NCI-H2107 (cell line): ENCODE measurements around the gene DAP.

Experiments used
- DNase-seq: peaks from one replicate; lab custom pipeline; 2025; lab: John Stamatoyannopoulos, UW

The DAP gene

GRCh38 chr5:10689391-10690081 lies 71.5 kb downstream of the DAP start:
- DNase-seq, result no peak

- no peak for DNase-seq
Measured at GRCh38 chr5:10688651-10689171, 72.3 kb downstream of the DAP start.

DNA sequence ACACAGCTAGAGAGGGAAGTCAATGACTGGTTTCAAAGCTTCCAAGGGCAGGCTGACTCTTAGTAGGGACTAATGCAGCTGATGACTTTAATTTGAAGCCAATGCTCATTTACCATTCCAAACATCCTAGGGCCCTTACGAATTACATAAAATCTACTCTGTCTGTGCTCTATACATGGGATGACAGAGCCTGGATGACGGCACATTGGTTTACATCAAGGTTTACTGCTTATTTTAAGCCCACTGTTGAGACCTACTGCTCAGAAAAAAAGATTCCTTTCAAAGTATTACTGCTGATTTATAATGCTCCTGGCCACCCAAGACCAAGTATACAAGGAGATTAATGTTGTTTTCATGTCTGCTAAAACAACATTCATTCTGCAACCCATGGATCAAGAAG lies 74.1 kb downstream of the DAP start:
- DNase-seq, result no peak

- no peak for DNase-seq
Measured at GRCh38 chr5:10685115-10685521, 75.9 kb downstream of the DAP start.

DNA sequence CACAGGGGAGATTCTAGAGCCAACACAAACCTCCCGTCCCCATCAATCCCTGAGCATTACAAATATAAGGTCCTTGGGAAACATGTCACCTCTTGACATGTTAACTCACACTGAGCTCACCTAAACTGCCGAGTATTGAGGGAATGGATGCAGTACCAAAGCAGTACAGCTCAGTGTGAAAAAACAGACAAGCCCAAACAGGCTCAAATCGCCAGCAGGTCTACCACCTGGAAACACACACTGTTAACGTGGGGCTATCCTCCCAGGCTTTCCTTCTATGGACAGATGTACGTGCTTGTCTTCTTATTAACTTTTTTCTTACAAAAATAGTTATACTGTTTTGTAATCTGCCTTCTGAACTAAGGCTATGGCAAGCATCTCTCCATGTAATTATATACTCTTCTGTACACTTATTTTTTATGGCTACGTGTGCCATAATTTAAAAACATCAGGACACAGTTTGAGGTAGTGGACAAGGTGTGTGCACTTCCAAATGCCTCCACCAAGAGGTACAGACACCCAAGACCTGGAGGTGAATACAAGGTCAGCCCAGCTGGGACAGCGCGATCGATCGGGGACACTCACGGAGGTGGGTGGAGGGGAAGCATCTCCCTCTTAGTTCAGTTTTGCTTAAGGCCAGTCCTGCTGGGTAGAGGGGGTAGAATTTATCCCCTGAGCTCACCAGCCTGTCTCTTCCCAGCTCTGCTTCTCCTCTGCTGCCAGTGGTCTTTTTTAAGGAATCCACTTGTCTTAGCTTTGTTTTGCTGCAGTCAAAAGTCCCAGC lies 76.5 kb downstream of the DAP start:
- no peak for DNase-seq

- DNase-seq, result no peak
Measured at GRCh38 chr5:10682801-10683525, 78.1 kb downstream of the DAP start.

GRCh38 chr5:10681731-10682679 lies 79.0 kb downstream of the DAP start:
- DNase-seq, result no peak

DNA sequence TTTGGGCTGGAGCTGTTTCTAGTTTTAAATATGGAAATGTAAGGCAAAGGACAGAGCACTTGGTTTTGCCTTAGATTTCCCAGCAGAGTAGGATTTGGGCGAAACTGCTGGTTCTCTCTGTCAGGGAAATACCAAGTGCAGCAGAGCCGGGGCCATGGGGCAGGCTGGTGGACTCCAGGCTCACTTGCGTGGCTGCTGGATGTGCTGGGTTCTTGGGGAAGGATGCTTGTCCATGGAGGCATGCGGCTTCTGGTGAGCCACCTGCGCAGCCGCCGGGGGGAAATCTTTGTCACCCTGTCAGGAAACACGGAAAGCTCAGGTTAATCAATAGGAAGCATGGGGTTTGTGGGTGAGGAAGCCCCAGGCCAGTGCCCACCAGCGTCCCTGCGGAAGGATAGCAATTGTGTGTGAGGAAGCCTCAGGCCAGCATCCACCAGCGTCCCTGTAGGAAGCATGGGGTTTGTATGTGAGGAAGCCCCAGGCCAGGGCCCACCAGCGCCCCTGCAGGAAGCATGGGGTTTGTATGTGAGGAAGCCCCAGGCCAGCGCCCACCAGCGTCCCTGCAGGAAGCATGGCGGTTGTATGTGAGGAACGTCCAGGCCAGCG lies 80.1 kb downstream of the DAP start:
- DNase-seq, result no peak

DNA sequence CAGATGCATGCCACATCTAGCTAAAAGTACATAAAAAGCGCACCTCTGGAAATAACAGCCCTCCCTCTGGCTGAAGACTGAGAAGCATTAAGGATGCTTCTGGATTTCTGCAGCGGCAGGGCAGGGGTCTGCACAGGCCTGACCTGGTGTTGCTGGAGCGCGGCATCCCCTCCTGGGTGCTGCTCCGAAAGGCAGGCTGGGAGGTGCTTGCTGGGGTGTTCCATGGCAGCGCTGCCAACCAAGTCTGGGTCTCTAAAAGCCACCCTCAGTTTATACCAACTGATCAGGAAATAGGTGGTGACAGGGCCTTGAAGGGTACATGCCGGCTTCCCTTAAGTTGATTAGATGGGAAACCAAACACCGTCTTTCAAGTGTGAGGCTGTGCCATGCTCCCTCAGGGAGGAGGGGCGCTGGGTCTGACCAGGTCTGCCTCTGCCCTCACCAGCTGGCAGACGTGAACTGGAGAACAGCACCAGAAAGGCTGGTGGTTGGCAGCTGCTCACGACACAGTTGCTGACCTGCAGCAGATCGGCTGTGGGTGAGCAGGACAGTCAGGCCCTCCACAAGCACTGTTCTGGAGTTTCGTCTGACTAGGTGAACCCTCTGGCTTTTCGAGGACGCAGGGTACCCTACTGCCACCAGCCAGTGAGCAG lies 81.6 kb downstream of the DAP start:
- no peak for DNase-seq

DNA sequence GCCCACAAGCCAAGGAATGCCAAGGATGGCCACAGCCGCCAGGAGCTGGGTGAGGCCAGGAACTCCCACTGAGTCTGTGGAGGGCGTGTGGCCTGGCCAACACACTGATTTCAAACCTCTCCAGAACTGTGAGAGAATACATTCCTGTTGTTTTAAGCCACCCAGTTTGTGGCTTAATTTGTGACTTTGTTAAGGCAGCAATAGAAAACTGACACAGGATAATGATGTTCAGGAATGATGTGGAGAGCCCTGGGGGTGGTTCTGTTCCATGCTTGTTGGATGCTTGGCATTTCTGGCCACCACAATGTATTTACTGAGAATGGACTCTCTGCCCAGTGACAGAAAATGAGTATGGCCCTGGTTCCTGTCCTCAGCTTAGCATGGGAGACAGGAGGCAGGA lies 82.8 kb downstream of the DAP start:
- no peak for DNase-seq

GRCh38 chr5:10677533-10677932 lies 83.5 kb downstream of the DAP start:
- DNase-seq, result no peak

DNA sequence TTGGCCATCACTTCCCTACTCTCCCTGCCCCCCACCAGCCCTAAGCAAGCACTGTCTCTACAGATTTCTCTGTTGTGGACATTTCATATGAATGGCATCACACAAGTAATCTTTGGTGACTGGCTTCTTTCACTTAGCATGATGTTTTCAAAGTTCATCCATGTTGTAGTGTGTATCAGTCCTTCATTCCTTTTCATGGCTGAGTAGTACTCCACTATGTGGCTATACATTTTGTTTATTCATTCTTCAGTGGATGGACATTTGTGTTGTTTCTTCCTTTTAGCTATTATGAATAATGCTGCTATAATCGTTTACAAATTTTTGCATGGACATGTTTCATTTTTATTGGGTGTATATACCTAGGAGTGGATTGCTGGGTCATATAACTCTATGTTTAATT lies 84.1 kb downstream of the DAP start:
- no peak for DNase-seq

GRCh38 chr5:10676224-10676623 lies 84.8 kb downstream of the DAP start:
- no peak for DNase-seq

DNA sequence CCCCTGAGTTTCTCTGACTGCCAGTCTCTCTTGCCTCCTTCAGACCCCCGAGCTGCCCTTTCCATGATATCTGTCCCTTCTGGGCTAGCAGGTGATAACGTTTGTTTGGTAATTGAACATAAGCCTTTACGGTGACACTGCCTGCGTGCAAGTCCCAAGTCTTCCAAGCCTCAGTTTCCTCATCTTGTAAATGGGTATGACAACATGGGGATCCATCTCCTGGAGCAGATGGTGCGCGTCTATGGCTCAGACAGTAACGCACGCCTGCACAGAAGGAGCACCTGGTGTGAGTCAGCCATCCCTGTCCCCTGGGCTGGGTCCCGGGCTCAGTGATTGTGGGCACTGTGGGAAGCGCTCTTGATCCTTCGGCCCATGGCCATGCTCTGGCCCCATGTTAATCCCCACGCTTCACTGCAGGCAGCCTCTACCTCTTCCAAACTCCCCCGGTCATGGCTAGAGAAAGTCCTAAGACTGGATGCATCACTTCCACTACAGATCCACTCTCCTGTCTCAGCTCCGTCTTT lies 85.8 kb downstream of the DAP start:
- DNase-seq, result no peak

DNA sequence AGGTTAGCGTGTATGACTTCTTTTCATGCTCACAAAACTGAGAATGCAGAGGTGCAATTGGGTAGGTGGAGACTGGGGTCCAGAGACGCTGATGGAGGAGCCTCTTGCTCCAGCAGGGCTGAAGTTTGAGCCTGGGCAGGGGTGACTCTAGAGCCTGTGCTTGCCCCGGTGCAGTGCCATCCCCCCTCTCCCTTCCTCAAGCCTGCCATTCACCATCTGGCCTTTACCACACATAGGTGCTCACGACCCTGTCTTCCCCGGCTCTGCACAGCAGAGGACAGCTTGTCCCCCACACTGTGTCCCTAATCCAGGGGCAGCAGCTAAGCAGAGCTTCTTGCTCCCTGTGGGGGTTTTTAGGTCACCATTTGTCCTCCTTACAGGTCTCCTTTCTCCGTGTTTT lies 86.5 kb downstream of the DAP start:
- no peak for DNase-seq

- DNase-seq, result no peak
Measured at GRCh38 chr5:10674096-10674495, 86.9 kb downstream of the DAP start.

- no peak for DNase-seq
Measured at GRCh38 chr5:10673407-10673806, 87.6 kb downstream of the DAP start.

- DNase-seq, result no peak
Measured at GRCh38 chr5:10673017-10673389, 88.0 kb downstream of the DAP start.

DNA sequence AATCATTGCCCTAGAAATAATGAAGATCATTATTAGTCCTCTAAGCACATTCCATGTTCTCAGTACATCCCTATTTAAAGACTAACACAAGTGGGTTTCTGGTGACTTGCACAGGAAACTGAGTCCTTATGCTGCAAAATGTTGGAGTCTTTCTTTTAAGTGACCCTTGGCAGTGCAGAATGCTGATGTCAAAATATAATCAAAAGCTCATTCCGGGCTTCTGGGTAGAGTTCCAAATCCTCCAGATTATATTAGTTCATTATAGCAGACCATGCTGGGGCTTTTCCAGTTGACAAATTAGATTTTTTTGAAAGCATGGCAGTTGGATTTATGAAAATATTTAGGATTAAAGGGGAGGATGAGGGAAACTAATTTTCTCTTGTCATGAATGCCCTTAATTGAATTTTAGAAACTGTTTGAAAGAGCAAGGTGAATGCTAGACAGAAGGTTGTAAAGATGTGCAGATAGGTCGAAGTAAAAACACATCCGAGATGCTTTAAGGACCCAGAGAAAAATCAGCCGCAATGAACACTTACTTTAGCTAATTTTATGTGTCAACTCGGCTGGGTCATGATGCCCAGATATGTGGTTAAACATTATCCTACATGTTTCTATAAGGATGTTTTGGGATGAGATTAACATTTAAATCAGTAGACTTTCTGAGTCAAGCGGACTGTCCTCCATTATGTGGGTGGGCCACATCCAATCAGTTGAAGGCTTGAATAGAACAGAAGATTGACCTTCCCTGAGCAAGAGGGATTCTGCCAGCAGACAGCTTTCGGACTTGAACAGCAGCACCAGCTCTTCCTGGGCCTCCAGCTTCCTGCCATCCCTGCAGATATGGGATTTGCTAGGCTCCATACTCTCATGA lies 88.7 kb downstream of the DAP start:
- DNase-seq, result no peak
